C4-2B (cell line): ENCODE results near the gene PDE4B.

Source experiments
- H3K27ac ChIP-seq: fragments of 450-650 bp; 2 replicates; pipeline ENCODE4 v1.5.1; 2017
- ZFX ChIP-seq: fragments of 450-650 bp; IDR thresholded peaks from 2 replicates; pipeline ENCODE4 v1.6.1; 2017
- TF ChIP-seq, protein P1 (sequence below): fragments of 450-650 bp; conservative IDR thresholded peaks from 2 replicates; pipeline ENCODE4 v1.5.1; 2017; ENCODE audit warnings: mild to moderate bottlenecking

Gene PDE4B

GRCh38 chr1:66336641-66336990 lies 543.9 kb downstream of the PDE4B start:
- no peak for TF ChIP-seq ZFX
- TF ChIP-seq, protein P1, sequence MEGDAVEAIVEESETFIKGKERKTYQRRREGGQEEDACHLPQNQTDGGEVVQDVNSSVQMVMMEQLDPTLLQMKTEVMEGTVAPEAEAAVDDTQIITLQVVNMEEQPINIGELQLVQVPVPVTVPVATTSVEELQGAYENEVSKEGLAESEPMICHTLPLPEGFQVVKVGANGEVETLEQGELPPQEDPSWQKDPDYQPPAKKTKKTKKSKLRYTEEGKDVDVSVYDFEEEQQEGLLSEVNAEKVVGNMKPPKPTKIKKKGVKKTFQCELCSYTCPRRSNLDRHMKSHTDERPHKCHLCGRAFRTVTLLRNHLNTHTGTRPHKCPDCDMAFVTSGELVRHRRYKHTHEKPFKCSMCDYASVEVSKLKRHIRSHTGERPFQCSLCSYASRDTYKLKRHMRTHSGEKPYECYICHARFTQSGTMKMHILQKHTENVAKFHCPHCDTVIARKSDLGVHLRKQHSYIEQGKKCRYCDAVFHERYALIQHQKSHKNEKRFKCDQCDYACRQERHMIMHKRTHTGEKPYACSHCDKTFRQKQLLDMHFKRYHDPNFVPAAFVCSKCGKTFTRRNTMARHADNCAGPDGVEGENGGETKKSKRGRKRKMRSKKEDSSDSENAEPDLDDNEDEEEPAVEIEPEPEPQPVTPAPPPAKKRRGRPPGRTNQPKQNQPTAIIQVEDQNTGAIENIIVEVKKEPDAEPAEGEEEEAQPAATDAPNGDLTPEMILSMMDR: no peak
- no peak overlapping the region for H3K27ac ChIP-seq

DNA sequence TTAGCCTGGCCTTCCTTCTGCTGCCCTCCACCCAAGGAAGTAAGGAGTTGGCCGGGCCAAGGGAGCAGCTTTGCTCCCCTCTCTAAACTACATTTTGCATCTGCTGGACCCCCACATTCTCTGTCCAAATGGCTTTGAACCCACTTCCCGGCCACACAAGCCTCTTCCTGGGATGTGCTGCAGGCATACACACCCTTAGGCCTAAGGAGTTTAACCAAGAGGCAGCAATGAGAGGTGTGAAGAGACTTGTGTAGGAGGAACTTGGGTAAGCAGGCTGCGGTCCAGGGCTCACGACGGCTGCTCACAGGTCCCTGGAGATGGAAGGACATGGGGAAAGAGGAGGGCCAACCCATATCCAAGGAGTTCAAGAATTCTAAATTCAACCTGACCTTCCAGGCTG lies 544.6 kb downstream of the PDE4B start:
- H3K27ac ChIP-seq: no peak overlapping the region

GRCh38 chr1:66339944-66340343 lies 547.2 kb downstream of the PDE4B start:
- TF ChIP-seq, protein P1: no peak
- no peak for TF ChIP-seq ZFX
- no peak overlapping the region for H3K27ac ChIP-seq

More for the DNA sequence above, 544.6 kb downstream of the PDE4B start:
- TF ChIP-seq ZFX: no peak
- TF ChIP-seq, protein P1: no peak

DNA sequence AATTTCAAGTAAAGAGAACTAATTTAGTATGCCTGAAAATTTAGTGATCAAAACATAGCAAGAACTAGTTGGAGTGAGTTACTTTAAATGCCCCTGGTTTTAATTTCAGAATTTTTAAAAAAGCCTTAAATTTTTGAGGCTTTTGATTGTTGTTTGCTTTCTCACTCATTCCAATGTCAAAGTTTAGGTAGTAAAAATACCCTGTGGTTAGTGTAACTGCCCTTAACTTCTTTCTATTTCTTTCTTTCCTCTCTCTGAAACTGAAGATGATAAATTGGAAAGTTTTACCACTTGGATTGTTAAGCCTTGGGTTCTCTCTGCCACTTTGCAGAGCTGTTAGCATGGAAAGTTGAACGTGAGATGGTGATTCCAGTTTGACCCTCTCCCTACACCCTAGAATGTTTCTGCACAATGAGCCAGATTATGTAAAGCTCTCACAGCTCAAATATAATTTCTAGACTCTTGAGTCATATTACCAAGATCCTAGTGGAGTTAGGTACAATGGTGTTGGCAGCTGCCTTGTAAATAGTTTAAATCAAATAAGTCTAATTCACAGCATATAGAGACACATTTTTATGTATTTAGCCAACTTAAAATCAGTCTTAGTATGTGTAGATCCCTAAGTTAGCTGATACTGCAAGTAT lies 548.9 kb downstream of the PDE4B start:
- TF ChIP-seq, protein P1: no peak
- no peak for TF ChIP-seq ZFX
- H3K27ac ChIP-seq: no peak overlapping the region

GRCh38 chr1:66342707-66343106 lies 550.0 kb downstream of the PDE4B start:
- H3K27ac ChIP-seq: no peak overlapping the region
- TF ChIP-seq, protein P1: no peak
- no peak for TF ChIP-seq ZFX

GRCh38 chr1:66343569-66344325 lies 551.1 kb downstream of the PDE4B start:
- no peak for TF ChIP-seq ZFX
- TF ChIP-seq, protein P1: no peak
- no peak overlapping the region for H3K27ac ChIP-seq

- TF ChIP-seq, protein P1: no peak
- TF ChIP-seq ZFX: no peak
- H3K27ac ChIP-seq: no peak overlapping the region
Measured at GRCh38 chr1:66346057-66346795, 553.5 kb downstream of the PDE4B start.
